A673 (cell line): ENCODE measurements around the gene NXT1. TPM values are rescaled to one million over a fixed set of nuclear protein-coding genes. Genes with fewer than 3 reads are reported as not detected.
"Not testable (repeated sequence)": the region's sequence is repeated elsewhere in the genome, so short reads cannot be mapped to it uniquely, and the experiment has no call there.

Experiments used
- BruUV-seq: library from RNA; stranded (reverse); fragments of 400-500 nt; replicated peaks from 2 replicates; lab custom pipeline; 2021; lab: Mats Ljungman, UMichigan
- CTCF ChIA-PET: fragments of 300-600 bp; sonication (Branson Sonifier 250); formaldehyde crosslinking; loops from one replicate; lab custom pipeline; 2022; ENCODE audit warnings: antibody characterized with exemption; lab: Charles Lee
- POLR2A ChIA-PET: fragments of 300-600 bp; sonication (Branson Sonifier 250); formaldehyde crosslinking; loops from one replicate; lab custom pipeline; 2022; ENCODE audit warnings: antibody characterized with exemption; ENCODE audit not compliant: low non-redundant PET; lab: Charles Lee
- DNase-seq: peaks from one replicate; pipeline ENCODE4 v3.0.0-alpha.2; 2015; ENCODE audit warnings: low spot score
- H3K27ac ChIP-seq: fragments of 200-600 bp; sonication (generic); 2 replicates; pipeline ENCODE4 v1.5.1; 2016; ENCODE audit warnings: mixed run types, low read depth, mild to moderate bottlenecking, mixed read lengths, antibody characterized with exemption, low read length; ENCODE audit not compliant: poor library complexity, severe bottlenecking
- H3K27me3 ChIP-seq: fragments of 200-600 bp; sonication (generic); replicated peaks from 2 replicates; pipeline ENCODE4 v1.6.1; 2017; ENCODE audit warnings: mixed run types, low read depth, mild to moderate bottlenecking, mixed read lengths, antibody characterized with exemption, low read length; ENCODE audit not compliant: insufficient read depth, poor library complexity
- H3K36me3 ChIP-seq: fragments of 200-600 bp; sonication (generic); 2 replicates; pipeline ENCODE4 v1.6.1; 2016; ENCODE audit warnings: mixed run types, mild to moderate bottlenecking, mixed read lengths, antibody characterized with exemption, low read length; ENCODE audit not compliant: insufficient read depth, poor library complexity, severe bottlenecking
- H3K4me1 ChIP-seq: fragments of 200-600 bp; sonication (generic); 2 replicates; pipeline ENCODE4 v1.6.1; 2017; ENCODE audit warnings: mixed run types, mild to moderate bottlenecking, mixed read lengths, antibody characterized with exemption, low read length; ENCODE audit not compliant: insufficient read depth, poor library complexity, severe bottlenecking
- H3K4me3 ChIP-seq: fragments of 200-600 bp; sonication (generic); 2 replicates; pipeline ENCODE4 v1.5.1; 2016; ENCODE audit warnings: low read depth, mixed run types, mild to moderate bottlenecking, mixed read lengths, low read length; ENCODE audit not compliant: poor library complexity, severe bottlenecking
- H3K9me3 ChIP-seq: fragments of 200-600 bp; sonication (generic); 2 replicates; pipeline ENCODE4 v1.6.1; 2016; ENCODE audit warnings: mixed run types, low read depth, mild to moderate bottlenecking, mixed read lengths, antibody characterized with exemption, low read length; ENCODE audit not compliant: poor library complexity, severe bottlenecking
- EZH2 ChIP-seq: fragments of 200-600 bp; sonication (generic); IDR thresholded peaks from 2 replicates; pipeline ENCODE4 v1.6.1; 2017; ENCODE audit warnings: borderline replicate concordance, low read depth, mild to moderate bottlenecking, mixed read lengths, antibody characterized with exemption, low read length; ENCODE audit not compliant: poor library complexity, severe bottlenecking
- intact Hi-C: fragments of 100-400 bp; cut with micrococcal nuclease; formaldehyde crosslinking; loops from one replicate; pipeline ENCODE4 v1.10.0; 2022; ENCODE audit not compliant: unreplicated experiment
- total RNA-seq: library from RNA; stranded (reverse); gene quantifications from 2 replicates; pipeline ENCODE4 v1.2.3, GENCODE V29; 2021
- TF ChIP-seq, protein P1 (sequence below): fragments of 300-800, 200-600 bp; sonication (generic); conservative IDR thresholded peaks from 2 replicates; pipeline ENCODE4 v1.5.1; 2017; ENCODE audit warnings: low read depth, mild to moderate bottlenecking, antibody characterized with exemption, low read length, moderate library complexity, mixed read lengths

The NXT1 gene
- total RNA-seq, 1 experiment from 2014 or later, result 34.4 TPM

DNA sequence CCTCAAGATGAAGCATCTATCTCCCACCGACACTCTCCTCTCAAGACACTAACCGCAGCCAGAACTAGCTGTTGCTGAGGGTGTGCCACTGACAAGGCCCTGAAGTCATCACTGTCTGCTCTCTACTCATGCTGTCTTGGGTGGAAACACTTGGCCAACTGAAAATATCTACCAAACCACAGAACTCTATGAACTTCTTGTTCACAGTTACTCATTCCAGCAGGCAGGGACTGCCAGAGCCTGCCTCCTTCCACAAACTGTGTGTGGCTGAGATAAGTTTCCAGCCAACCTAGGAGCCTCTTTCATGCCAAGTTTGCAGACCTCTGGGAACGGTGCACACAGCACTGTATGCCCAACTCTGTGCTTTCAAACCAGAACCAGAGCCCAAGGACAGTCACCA, 45.5 kb upstream of the NXT1 start:
- Histone ChIP-seq H3K36me3 (no peaks in the 10 kb centered on the region), H3K27me3 (no peaks in the 10 kb centered on the region), H3K4me1 (no peaks in the 10 kb centered on the region), H3K4me3 (no peak overlapping the region), H3K9me3 (no peaks in the 10 kb centered on the region), H3K27ac (no peak overlapping the region)
- intact Hi-C loops, result no loop called here
- ChIA-PET CTCF (no interaction called here), POLR2A (no interaction called here)
- TF ChIP-seq, protein P1, sequence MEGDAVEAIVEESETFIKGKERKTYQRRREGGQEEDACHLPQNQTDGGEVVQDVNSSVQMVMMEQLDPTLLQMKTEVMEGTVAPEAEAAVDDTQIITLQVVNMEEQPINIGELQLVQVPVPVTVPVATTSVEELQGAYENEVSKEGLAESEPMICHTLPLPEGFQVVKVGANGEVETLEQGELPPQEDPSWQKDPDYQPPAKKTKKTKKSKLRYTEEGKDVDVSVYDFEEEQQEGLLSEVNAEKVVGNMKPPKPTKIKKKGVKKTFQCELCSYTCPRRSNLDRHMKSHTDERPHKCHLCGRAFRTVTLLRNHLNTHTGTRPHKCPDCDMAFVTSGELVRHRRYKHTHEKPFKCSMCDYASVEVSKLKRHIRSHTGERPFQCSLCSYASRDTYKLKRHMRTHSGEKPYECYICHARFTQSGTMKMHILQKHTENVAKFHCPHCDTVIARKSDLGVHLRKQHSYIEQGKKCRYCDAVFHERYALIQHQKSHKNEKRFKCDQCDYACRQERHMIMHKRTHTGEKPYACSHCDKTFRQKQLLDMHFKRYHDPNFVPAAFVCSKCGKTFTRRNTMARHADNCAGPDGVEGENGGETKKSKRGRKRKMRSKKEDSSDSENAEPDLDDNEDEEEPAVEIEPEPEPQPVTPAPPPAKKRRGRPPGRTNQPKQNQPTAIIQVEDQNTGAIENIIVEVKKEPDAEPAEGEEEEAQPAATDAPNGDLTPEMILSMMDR, result no peak
- TF ChIP-seq EZH2, result no peak
- no TSS peak for BruUV-seq
- DNase-seq, result no peak

DNA sequence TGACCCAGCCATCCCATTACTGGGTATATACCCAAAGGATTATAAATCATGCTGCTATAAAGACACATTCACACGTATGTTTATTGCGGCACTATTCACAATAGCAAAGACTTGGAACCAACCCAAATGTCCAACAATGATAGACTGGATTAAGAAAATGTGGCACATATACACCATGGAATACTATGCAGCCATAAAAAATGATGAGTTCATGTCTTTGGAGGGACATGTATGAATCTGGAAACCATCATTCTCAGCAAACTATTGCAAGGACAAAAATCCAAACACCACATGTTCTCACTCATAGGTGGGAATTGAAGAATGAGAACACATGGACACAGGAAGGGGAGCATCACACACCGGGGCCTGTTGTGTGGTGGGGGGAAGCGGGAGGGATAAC, 43.2 kb upstream of the NXT1 start:
- H3K27me3 ChIP-seq, DNase-seq, BruUV-seq, POLR2A ChIA-PET, H3K4me3 ChIP-seq, H3K4me1 ChIP-seq, H3K27ac ChIP-seq, H3K36me3 ChIP-seq, intact Hi-C loops, H3K9me3 ChIP-seq, CTCF ChIA-PET: not testable (repeated sequence)

DNA sequence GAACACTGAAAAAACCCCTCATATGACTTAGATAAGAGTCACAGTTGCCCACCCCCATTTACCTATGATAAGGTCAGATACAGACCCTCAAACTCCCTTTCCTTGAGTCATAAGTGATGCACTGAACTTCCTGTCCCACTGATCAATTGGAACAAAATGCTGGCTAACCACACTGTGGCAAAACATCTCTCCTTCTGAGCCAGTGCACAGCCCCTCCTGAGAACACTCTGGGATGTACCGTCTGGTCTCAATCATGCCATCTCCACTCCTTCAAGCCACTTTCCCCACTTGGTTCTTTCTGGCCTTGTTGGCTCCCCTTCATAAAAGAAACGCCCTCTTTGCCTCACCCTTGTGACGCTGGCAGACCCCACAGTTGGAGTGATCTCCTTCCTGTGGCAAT, 42.6 kb upstream of the NXT1 start:
- Histone ChIP-seq H3K36me3 (no peaks in the 10 kb centered on the region), H3K9me3 (no peaks in the 10 kb centered on the region), H3K4me1 (no peaks in the 10 kb centered on the region), H3K27me3 (peaks cover 7% of the 10 kb centered on the region), H3K4me3 (no peak overlapping the region), H3K27ac (no peak overlapping the region)
- DNase-seq, result no peak
- CTCF ChIA-PET, result no interaction called here
- BruUV-seq, result no TSS peak
- POLR2A ChIA-PET, result no interaction called here
- no peak for TF ChIP-seq EZH2
- TF ChIP-seq, protein P1, result no peak
- intact Hi-C loops, result no loop called here

DNA sequence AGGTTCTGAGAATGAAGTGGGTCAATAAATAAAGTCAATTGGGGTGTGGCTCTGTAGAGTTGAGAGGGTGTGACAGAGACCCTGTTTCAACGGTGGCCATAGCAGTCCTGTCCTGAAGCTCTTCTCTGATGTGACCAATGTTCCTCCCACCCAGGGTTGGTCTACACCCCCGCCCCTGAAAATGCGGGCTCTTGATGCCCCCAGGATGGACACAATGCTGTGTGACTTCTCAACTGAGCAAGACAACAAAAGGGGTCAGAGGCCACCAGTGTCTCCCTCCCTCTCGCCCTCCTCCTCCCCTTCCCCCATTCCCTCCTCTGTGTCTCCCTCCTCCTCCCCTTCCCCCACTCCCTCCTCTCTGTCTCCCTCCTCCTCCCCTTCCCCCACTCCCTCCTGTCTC, 41.7 kb upstream of the NXT1 start:
- Histone ChIP-seq H3K27ac (no peak overlapping the region), H3K36me3 (no peaks in the 10 kb centered on the region), H3K4me3 (no peak overlapping the region), H3K4me1 (no peaks in the 10 kb centered on the region), H3K9me3 (no peaks in the 10 kb centered on the region), H3K27me3 (peaks cover 7% of the 10 kb centered on the region)
- no peak for DNase-seq
- CTCF ChIA-PET, result no interaction called here
- TF ChIP-seq, protein P1, result no peak
- no peak for TF ChIP-seq EZH2
- POLR2A ChIA-PET, result no interaction called here
- no TSS peak for BruUV-seq
- intact Hi-C loops, result no loop called here
